Esophagus muscularis mucosa (tissue), 4 donors: Measurements from ENCODE around the gene GNL1. TPM values are rescaled to one million over a fixed set of nuclear protein-coding genes. Genes with fewer than 3 reads are reported as not detected.
A peak's percentile ranks its signal among the peaks of the same experiment; 100 is the strongest.

Experiments used
- DNase-seq: peaks from one replicate; pipeline ENCODE4 v3.0.0-alpha.2; 2017; ENCODE audit errors: extremely low spot score
- H3K27ac ChIP-seq, 4 donors: fragments of 200-600 bp; sonication (generic); replicated peaks in 1 of 4; 1 replicate in 3 of 4; 2 replicates in 1 of 4; pipeline ENCODE4 v1.5.1; 2016 to 2019; ENCODE audit warnings: mild to moderate bottlenecking in 1 of 4
- H3K27me3 ChIP-seq, 4 donors: fragments of 200-600 bp; sonication (generic); one replicate each; pipeline versions ENCODE4 v1.5.1 to v1.6.0; 2016 to 2019
- H3K36me3 ChIP-seq, 4 donors: fragments of 200-600 bp; sonication (generic); one replicate each; pipeline ENCODE4 v1.5.1; 2016 to 2019
- H3K4me1 ChIP-seq, 4 donors: fragments of 200-600 bp; sonication (generic); one replicate each; pipeline ENCODE4 v1.5.1; 2016 to 2019
- H3K4me3 ChIP-seq, 4 donors: fragments of 200-600 bp; sonication (generic); 1 replicate in 2 of 4; 2 replicates in 2 of 4; pipeline ENCODE4 v1.5.1; 2016 to 2019; ENCODE audit warnings: mild to moderate bottlenecking in 4 of 4, moderate library complexity in 1 of 4
- H3K9me3 ChIP-seq, 4 donors: fragments of 200-600 bp; sonication (generic); 1 replicate in 3 of 4; 2 replicates in 1 of 4; pipeline ENCODE4 v1.5.1; 2016 to 2019
- EP300 ChIP-seq: sonication (generic); formaldehyde crosslinking; IDR thresholded peaks from one replicate; pipeline ENCODE4 v1.6.1; 2017; ENCODE audit warnings: antibody characterized with exemption
- POLR2A ChIP-seq: fragments of 450-650 bp; IDR thresholded peaks from one replicate; pipeline ENCODE4 v1.6.1; 2017; ENCODE audit warnings: antibody characterized with exemption, moderate library complexity, mild to moderate bottlenecking, low read depth
- POLR2AphosphoS5 ChIP-seq, 2 donors: sonication (generic); formaldehyde crosslinking; IDR thresholded peaks; one replicate each; pipeline ENCODE4 v1.6.1; 2017; ENCODE audit warnings: antibody characterized with exemption in 2 of 2
- WGBS: methylation state at CpG from one replicate; pipeline ENCODE4 v1.1.5; 2018; 5-methylcytosine and 5-hydroxymethylcytosine counted together
- intact Hi-C: fragments of 100-400 bp; cut with DNase I; formaldehyde crosslinking; loops from one replicate; pipeline ENCODE4 v1.15.1; 2023
- total RNA-seq, 4 donors: library from RNA; depleted of rRNA; stranded (reverse); fragments of >200 nt; gene quantifications; one replicate each; pipeline versions ENCODE4 v1.1.0 to v1.2.1, GENCODE V29; 2016
- TF ChIP-seq, protein P1 (sequence below), 3 experiments: fragments of 200-600 bp in 2 of 3; fragments of 450-650 bp in 1 of 3; sonication (generic) in 2 of 3; IDR thresholded peaks; one replicate each; pipeline ENCODE4 v1.5.1; 2017 to 2019; ENCODE audit warnings: antibody characterized with exemption in 3 of 3, mild to moderate bottlenecking in 2 of 3, moderate library complexity in 1 of 3

The GNL1 gene
- total RNA-seq, 4 donors from 2014 or later, result 30.3 to 53.5 (median 36.1) TPM

DNA sequence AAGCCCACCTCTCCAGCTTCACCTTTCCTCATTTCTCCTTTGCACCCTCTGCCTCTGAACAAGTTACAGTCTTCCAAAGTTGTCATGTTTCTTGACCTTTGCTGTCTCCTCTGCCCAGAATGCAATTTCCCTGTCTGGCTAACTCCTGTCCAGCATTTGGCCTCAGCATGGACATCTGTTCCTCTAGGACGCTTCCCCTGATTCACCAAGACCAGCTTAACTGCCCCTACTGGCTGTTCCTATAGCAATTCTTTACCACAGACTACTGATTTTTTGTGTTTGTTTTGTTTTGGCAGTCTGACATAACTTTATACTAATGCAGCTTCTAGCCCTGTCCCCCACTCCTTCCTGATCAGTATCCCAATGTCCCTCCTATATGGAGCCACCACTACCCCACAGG, 13.4 kb downstream of the GNL1 start:
- H3K36me3 ChIP-seq, result peaks cover 17 to 30% (median 25%) of the 10 kb centered on the region in 4 donors
- intact Hi-C loops, result loop anchor here (5.0 kb wide), 1 partner anchor 54 kb away; no protein-coding TSS in a partner anchor
- no peaks in the 10 kb centered on the region for H3K27me3 ChIP-seq
- peak overlapping the region in 1 of 4 donors; percentile 1 for H3K27ac ChIP-seq
- no peak overlapping the region for H3K4me3 ChIP-seq
- 76% methylated on average over 1 of the region's 1 CpG for WGBS
- H3K4me1 ChIP-seq, result peaks cover 8 to 21% (median 11%) of the 10 kb centered on the region in 4 donors
- TF ChIP-seq POLR2AphosphoS5 (IDR thresholded peaks at IDR 0.05), result no peak
- TF ChIP-seq, protein P1, sequence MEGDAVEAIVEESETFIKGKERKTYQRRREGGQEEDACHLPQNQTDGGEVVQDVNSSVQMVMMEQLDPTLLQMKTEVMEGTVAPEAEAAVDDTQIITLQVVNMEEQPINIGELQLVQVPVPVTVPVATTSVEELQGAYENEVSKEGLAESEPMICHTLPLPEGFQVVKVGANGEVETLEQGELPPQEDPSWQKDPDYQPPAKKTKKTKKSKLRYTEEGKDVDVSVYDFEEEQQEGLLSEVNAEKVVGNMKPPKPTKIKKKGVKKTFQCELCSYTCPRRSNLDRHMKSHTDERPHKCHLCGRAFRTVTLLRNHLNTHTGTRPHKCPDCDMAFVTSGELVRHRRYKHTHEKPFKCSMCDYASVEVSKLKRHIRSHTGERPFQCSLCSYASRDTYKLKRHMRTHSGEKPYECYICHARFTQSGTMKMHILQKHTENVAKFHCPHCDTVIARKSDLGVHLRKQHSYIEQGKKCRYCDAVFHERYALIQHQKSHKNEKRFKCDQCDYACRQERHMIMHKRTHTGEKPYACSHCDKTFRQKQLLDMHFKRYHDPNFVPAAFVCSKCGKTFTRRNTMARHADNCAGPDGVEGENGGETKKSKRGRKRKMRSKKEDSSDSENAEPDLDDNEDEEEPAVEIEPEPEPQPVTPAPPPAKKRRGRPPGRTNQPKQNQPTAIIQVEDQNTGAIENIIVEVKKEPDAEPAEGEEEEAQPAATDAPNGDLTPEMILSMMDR (IDR thresholded peaks at IDR 0.05), result no peak
- TF ChIP-seq POLR2A, result no peak
- TF ChIP-seq EP300, result no peak
- H3K9me3 ChIP-seq, result no peaks in the 10 kb centered on the region
- no peak for DNase-seq

GRCh38 chr6:30542404-30542725, 13.9 kb downstream of the GNL1 start:
- intact Hi-C loops, result loop anchor here (5.0 kb wide), 1 partner anchor 55 kb away; no protein-coding TSS in a partner anchor
- H3K4me1 ChIP-seq, result peaks cover 8 to 21% (median 11%) of the 10 kb centered on the region in 4 donors
- TF ChIP-seq POLR2A, result no peak
- no peak for TF ChIP-seq POLR2AphosphoS5 (IDR thresholded peaks at IDR 0.05)
- no peak for TF ChIP-seq EP300
- TF ChIP-seq, protein P1 (IDR thresholded peaks at IDR 0.05), result no peak
- H3K36me3 ChIP-seq, result peaks cover 17 to 24% (median 20%) of the 10 kb centered on the region in 4 donors
- H3K4me3 ChIP-seq, result peak overlapping the region in 1 of 4 donors; percentile 36
- no peaks in the 10 kb centered on the region for H3K9me3 ChIP-seq
- 26% methylated on average over 4 of the region's 4 CpGs for WGBS
- H3K27me3 ChIP-seq, result no peaks in the 10 kb centered on the region
- peak overlapping the region in 2 of 4 donors; percentile 1 to 44 for H3K27ac ChIP-seq
- DNase-seq, result no peak

DNA sequence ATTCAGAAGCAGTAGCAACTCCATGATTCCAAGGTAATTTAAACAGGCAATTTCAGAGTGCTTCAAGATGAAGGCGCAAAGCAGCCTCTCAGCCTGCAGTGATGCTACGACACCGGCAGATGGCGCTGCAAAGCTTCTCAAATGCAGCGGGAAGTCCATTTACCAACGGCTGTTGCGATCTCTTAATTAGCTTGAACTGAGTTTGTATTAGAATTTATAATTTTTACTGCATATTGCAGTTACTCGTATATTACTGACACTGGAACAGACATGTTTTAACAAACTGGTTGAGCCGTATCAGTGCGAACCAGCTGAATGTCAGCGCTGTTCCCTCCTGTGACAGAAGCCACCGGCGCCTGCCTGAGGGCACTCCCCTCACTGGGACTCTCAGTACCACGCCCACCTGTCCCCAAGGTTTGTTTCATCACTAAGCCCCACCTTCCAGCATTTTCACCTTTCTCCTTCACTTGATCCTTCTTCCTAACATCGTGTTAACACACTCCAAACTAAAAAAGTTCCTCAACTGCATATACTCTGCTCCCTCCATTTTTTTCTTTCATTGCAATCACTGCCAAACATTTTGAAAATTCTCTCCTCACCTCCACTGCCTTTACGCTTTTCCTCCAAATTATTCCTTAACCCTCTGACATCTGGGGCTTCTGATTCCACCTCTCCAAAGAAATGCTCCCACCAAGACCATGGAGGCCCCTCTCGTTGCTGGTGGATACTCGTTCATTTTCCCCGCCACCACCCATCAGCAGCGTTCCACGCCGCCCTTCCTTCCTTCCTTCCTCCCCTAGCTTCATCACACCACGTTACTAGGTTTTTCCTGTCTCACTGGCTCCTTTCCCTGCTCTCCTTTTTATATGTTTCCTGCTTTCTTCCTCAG, 14.5 kb downstream of the GNL1 start:
- Histone ChIP-seq H3K4me1 (peaks cover 8 to 21% (median 11%) of the 10 kb centered on the region in 4 donors), H3K4me3 (peak overlapping the region; percentile 34 to 52 (median 38)), H3K27me3 (no peaks in the 10 kb centered on the region), H3K9me3 (no peaks in the 10 kb centered on the region), H3K27ac (peak overlapping the region; percentile 1 to 44 (median 26)), H3K36me3 (peaks cover 13 to 18% (median 14%) of the 10 kb centered on the region in 4 donors)
- peak; percentile 94 for DNase-seq
- TF ChIP-seq, protein P1 (IDR thresholded peaks at IDR 0.05), result peak; percentile 95 to 100 (median 97)
- TF ChIP-seq POLR2AphosphoS5 (IDR thresholded peaks at IDR 0.05), result peak; percentile 50 to 68
- TF ChIP-seq EP300, result no peak
- no peak for TF ChIP-seq POLR2A
- whole genome bisulfite sequencing, result 13% methylated on average over 23 of the region's 23 CpGs
- intact Hi-C loops, result loop anchor here (5.0 kb wide), 1 partner anchor 56 kb away; no protein-coding TSS in a partner anchor

- 88% methylated on average over 3 of the region's 3 CpGs for WGBS
- Histone ChIP-seq H3K4me1 (peaks cover 0 to 10% (median 9%) of the 10 kb centered on the region in 4 donors), H3K27me3 (no peaks in the 10 kb centered on the region), H3K4me3 (no peak overlapping the region), H3K27ac (no peak overlapping the region), H3K9me3 (no peaks in the 10 kb centered on the region), H3K36me3 (no peaks in the 10 kb centered on the region)
- TF ChIP-seq, protein P1 (IDR thresholded peaks at IDR 0.05), result no peak
- TF ChIP-seq EP300 (no peak), POLR2AphosphoS5 (IDR thresholded peaks at IDR 0.05) (no peak), POLR2A (no peak)
- intact Hi-C loops, result no loop called here
- no peak for DNase-seq
Observed at GRCh38 chr6:30537931-30538330, 18.4 kb downstream of the GNL1 start.
